Epithelial cell of prostate (primary cell): ENCODE results near the gene PNO1.
"Not testable (repeated sequence)": the region's sequence is repeated elsewhere in the genome, so short reads cannot be mapped to it uniquely, and the experiment has no call there.

Experiments
- DNase-seq: peaks from one replicate; pipeline ENCODE4 v3.0.0-alpha.2; 2011; ENCODE audit warnings: low read depth, low spot score
- H3K27ac ChIP-seq: fragments of 450-650 bp; 2 replicates; pipeline ENCODE4 v1.5.1; 2017; ENCODE audit warnings: mild to moderate bottlenecking

PNO1 gene

DNA sequence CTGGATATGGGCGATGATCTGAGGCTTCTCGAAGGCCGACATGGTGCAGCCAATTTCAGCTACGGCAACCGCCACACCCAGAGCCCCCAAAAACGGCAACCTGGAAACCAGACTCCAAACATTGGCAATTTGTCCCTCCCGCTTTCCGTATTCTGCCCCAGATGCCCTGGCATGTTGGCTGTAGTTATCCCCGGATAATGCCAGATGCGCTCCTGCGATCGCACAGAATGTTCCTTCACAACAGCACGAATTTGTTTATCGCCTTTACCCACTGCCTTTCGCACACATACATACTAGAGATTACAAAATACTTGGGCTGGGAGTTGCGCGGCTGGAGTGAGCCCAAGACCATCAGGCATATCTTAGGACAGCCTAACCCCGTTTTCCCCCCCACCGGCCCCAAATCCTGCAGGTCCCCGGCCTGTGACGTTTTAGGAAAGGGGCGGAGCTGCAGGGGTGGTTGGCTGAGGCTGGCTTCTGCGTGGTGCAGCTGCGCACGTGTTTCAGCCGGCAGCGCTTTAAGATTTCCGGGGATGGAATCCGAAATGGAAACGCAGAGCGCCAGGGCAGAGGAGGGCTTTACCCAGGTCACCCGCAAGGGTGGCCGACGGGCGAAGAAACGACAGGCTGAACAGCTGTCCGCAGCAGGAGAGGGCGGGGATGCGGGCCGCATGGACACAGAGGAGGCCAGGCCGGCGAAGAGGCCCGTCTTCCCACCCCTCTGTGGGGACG is at the start of gene PNO1:
Gene PNO1 (plus strand): TSS at position 487 of the 732 bp plus-strand sequence. CDS start 47 bp downstream, at position 534.
- peak; percentile 77 for DNase-seq
- peak within 1 kb of the TSS; percentile 82 for H3K27ac ChIP-seq

GRCh38 chr2:68108120-68108519 is 49.6 kb upstream of the PNO1 start:
- DNase-seq, result no peak

DNA sequence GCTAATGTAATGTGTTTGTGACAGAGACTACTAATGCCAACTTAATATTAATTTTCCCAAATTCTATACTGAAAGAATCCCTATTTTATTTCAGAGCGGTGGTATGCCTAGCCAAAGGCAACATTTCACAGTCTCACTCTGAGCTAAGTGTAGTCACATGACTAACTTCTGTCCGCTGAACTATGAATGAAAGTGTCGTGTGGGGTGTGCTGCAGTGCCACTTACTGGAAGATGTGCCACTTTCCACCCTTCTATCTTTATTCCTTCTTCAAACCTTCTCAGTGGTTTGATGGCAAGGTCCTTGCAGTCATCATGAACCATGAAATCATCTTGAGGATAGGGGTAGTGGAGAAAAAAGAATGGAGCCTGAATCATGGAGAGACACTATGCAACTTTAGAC is 47.6 kb upstream of the PNO1 start:
- no peak for DNase-seq
- H3K27ac ChIP-seq, result no peak overlapping the region

More at GRCh38 chr2:68108120-68108519, 49.6 kb upstream of the PNO1 start:
- H3K27ac ChIP-seq, result no peak overlapping the region

DNA sequence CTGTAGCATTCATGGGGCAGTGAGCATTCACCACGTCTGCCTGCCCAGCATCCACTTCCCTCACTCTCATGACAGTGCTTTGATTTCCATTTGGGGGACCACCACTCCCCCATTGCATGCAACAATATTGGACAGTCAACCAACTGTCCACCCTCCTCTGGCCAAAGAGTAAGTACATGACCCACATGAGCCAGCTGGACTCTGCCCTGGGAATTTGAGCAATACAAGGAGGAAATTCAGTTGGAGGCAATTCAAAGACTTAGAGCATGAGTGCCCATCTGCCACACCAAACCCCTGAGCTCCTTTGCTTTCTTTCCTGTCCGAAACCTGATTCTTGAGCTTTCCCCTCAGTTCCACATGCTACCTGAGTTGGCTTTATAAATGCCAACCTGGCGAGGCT is 41.7 kb upstream of the PNO1 start:
- no peak overlapping the region for H3K27ac ChIP-seq

GRCh38 chr2:68117922-68118321 is 39.8 kb upstream of the PNO1 start:
- not testable (repeated sequence) for DNase-seq, H3K27ac ChIP-seq

More for the DNA sequence above, 41.7 kb upstream of the PNO1 start:
- no peak for DNase-seq

GRCh38 chr2:68118816-68119215 is 38.9 kb upstream of the PNO1 start:
- no peak for DNase-seq

DNA sequence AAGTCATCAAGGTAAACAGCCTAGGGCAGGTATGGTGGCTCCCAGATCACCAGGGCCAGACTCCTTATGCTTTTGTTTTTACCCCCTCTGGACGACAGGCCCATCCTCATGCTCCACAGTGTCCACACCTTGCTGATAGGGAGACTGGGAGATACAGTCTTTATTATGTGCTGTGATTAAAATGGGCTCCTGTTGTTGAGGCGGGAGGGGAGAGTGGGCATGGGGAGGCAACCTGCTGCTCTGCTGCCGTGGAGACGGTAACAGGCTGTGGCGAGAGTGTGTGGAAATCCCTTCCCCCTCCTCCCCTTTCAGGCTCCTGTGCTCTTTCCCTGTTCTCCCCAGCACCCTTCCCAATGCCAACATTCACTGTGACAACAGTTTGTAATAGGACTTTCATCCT is 38.2 kb upstream of the PNO1 start:
- no peak for DNase-seq
- no peak overlapping the region for H3K27ac ChIP-seq

More at GRCh38 chr2:68118816-68119215, 38.9 kb upstream of the PNO1 start:
- H3K27ac ChIP-seq, result no peak overlapping the region

DNA sequence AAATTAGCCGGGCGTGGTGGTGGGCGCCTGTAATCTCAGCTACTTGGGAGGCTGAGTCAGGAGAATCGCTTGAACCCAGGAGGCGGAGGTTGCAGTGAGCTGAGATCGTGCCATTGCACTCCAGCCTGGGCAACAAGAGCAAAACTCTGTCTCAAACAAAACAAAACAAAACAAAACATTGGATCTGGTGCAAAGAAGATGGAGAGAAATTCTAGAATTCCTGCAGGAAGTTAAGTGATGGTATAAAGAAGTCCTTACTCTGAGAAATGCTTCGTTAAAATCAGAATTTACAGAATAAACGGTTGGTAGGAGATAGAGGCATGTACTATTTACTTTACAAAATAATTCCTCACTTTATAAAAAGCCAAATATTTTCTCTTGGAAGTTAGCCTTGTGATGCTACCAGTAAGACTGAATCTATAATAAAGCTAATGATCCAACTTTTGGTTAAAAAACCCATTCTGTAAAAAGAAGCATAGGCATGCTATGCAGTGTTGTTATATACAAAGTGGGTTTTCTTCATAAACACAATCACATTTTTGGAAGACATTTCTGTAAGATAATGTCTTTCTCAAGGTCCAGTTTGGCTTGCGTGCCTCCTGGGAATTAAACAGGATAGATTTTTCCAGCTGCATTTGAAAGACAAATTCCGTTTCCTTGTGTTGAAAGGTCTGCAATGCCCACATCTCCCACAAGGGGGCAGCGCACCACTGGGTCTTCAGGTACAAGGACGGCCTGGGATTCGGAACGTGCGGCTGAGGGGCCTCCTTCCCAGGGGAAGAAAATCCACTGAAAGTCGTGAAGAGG is 35.6 kb upstream of the PNO1 start:
- DNase-seq, result peak; percentile 18

DNA sequence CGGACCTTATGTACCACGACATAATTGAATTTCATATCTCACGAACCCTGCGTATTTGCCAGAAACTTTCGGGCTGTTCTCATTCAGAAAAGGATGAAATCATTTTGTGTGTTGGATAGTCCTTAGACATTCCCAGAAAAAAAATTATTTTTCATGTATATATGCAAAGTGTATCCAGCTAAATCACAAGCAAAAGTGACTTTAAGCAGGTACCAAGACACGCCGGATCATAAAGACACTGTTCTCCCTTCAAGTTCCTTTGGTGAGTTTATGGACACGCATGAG is 35.1 kb upstream of the PNO1 start:
- no peak overlapping the region for H3K27ac ChIP-seq
- no peak for DNase-seq

More for the DNA sequence above, 35.6 kb upstream of the PNO1 start:
- no peak overlapping the region for H3K27ac ChIP-seq

DNA sequence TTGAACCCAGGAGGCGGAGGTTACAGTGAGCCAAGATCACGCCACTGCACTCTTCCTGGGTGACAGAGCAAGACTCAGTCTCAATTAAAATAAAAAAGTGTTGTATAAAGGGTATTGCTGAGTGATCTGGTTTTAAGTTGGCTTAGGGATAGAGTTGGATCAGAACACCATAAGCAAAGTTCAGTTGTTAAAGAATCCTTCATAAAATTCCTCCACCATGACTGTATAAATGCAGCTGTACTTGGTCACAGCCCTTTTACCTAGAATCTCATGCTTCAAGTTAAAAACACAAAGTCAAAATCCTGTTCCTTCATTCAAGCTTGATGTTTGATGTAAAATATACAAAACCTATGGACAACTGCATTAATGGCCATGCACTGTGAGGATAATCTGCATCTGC is 33.4 kb upstream of the PNO1 start:
- no peak overlapping the region for H3K27ac ChIP-seq
- DNase-seq, result no peak

- DNase-seq, result no peak
- H3K27ac ChIP-seq, result no peak overlapping the region
These were observed 31.9 kb upstream of the PNO1 start for GRCh38 chr2:68125821-68126220.

- H3K27ac ChIP-seq, result no peak overlapping the region
- no peak for DNase-seq
These were observed 31.1 kb upstream of the PNO1 start for GRCh38 chr2:68126561-68126960.

GRCh38 chr2:68127358-68128242 is 30.1 kb upstream of the PNO1 start:
- H3K27ac ChIP-seq, result no peak overlapping the region
- no peak for DNase-seq

DNA sequence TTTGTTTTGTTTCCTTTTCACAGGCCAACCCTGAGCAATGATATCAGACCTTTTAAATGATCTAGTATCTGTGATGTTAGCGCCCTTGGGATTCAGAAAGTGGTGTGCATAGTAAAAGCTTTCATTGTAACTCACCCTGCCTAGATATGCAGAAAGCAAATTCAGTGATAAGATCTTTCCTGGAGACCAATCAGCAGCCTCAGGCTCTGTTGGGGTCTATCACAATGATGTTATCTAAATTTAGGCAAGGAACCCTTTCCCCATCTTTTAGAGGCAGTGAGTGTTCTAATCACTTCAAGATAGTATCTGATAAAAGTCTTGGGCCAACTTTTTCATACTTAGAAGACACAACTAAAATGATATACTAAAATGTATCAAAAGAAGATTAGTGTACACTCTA is 23.6 kb upstream of the PNO1 start:
- no peak overlapping the region for H3K27ac ChIP-seq

DNA sequence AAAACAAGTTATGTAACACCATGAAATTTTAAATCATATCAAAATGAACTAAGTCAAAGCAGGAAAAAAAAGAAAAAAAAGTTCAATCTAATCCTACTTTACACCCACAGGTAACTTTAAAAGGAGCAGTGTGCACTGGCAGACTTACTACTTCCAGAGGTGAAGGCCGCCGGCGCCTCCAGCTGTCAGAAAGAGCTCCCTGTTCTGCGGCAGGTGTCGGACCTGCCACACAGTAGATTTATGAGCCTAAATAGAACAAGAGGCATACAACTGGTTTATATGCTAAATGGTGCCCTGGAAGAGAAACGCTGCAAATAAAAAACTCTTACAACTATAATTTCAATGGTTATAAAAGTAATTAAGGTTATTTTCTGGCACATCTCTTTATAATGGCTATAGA is 23.1 kb upstream of the PNO1 start:
- no peak for DNase-seq
- no peak overlapping the region for H3K27ac ChIP-seq

More for the DNA sequence above, 23.6 kb upstream of the PNO1 start:
- no peak for DNase-seq

- no peak overlapping the region for H3K27ac ChIP-seq
- DNase-seq, result no peak
These were observed 22.0 kb upstream of the PNO1 start for GRCh38 chr2:68135448-68136320.

DNA sequence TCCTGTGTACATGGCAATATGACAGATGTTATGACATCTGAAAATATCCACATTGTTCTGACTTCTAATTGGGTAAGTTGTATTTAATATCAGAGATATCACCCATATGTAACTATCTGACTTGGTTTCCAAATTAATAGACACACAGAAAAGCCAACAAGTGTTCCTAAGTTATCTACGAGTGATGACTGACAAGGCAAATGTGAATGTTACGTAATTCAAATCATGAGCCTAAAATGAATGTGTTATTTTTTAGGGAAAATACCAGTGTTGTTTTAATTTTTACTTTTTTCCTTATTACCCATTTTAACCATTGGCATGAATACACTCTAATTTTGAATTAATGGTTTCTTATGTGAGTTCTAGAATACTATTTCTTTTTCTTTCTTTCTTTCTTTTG is 15.8 kb upstream of the PNO1 start:
- DNase-seq, result no peak
- H3K27ac ChIP-seq, result no peak overlapping the region

DNA sequence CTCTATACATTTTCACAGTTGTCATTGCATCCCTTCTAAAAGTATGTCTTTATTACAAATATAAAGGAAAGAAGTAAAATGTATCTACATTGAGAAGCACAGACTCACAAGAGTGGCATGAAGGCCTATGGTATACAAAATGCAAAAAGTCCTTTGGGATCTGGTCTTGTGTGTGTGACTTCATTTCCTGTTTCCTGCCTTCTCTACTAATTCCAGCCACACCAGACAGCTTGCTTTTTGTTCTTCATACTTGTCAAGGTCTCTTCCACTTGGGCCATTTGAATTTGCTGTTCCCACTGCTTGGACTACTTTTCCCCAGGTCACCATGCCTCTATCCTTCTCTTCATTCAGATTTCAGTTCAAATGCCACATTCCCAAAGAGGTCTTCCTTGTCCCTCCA is 6.7 kb upstream of the PNO1 start:
- no peak for DNase-seq
- peak overlapping the region; percentile 12 for H3K27ac ChIP-seq

DNA sequence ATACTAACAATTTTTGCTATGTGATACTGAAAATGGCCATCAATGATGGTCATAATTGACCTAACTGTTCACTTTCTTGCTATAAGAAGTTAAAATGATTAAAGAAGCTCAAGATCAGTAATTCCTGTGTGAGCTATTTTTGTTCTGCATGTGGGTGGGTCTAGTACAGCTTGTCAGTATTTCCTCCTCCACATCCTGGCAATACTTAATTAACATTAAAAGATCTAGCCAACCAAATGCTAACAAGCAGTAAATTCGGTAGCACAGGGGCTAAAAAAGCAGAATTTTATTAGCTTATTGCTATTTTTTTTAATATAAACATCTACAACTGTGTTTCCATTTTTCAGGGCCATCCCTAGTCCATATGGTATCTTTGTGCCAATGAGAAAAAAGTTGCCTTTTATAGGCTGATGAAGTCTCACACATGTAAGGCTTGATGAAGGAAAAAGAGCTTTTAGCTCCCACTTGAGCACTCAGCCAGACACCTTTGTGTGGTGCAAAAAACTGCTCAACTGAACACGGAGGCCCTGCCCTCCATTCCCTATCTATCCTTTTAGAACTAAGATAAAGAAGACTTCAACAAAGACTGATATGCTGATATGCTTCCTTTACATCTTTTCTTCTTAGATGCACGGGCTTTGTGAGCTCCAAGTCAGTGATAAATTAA is 4.9 kb upstream of the PNO1 start:
- DNase-seq, result no peak
- H3K27ac ChIP-seq, result no peak overlapping the region
